Fibroblast of pulmonary artery (primary cell): ENCODE measurements around the gene FILIP1L.
"Not testable (repeated sequence)": the region's sequence is repeated elsewhere in the genome, so short reads cannot be mapped to it uniquely, and the experiment has no call there.

Experiments
- DNase-seq: peaks from one replicate; pipeline ENCODE4 v3.0.0-alpha.2; 2010; ENCODE audit warnings: low read depth
- H3K4me3 ChIP-seq: replicated peaks from 2 replicates; pipeline ENCODE4 v1.5.1; 2011; ENCODE audit warnings: low read depth, mild to moderate bottlenecking, control low read depth, low read length, moderate library complexity
- CTCF ChIP-seq: IDR thresholded peaks from 2 replicates; pipeline ENCODE4 v1.5.1; 2011; ENCODE audit warnings: mild to moderate bottlenecking, control low read depth, low read length, inconsistent platforms; ENCODE audit errors: missing control alignments

Gene FILIP1L

GRCh38 chr3:99845331-99845730, 269.0 kb downstream of the FILIP1L start:
- no peak for TF ChIP-seq CTCF
- no peak for DNase-seq
- H3K4me3 ChIP-seq, result no peak overlapping the region

GRCh38 chr3:99843590-99844258, 270.6 kb downstream of the FILIP1L start:
- TF ChIP-seq CTCF, result no peak
- no peak for DNase-seq
- no peak overlapping the region for H3K4me3 ChIP-seq

- peak; percentile 78 for DNase-seq
- TF ChIP-seq CTCF, result peak; percentile 71
- H3K4me3 ChIP-seq, result no peak overlapping the region
Observed at GRCh38 chr3:99842826-99843589, 271.3 kb downstream of the FILIP1L start.

- H3K4me3 ChIP-seq, DNase-seq: not testable (repeated sequence)
Observed at GRCh38 chr3:99841949-99842348, 272.4 kb downstream of the FILIP1L start.

- no peak for DNase-seq
- H3K4me3 ChIP-seq, result no peak overlapping the region
- TF ChIP-seq CTCF, result no peak
Observed at GRCh38 chr3:99839613-99840012, 274.7 kb downstream of the FILIP1L start.

- DNase-seq, result no peak
- no peak overlapping the region for H3K4me3 ChIP-seq
- no peak for TF ChIP-seq CTCF
Observed at GRCh38 chr3:99838755-99839154, 275.5 kb downstream of the FILIP1L start.

GRCh38 chr3:99837715-99838114, 276.6 kb downstream of the FILIP1L start:
- H3K4me3 ChIP-seq, result no peak overlapping the region
- no peak for DNase-seq
- TF ChIP-seq CTCF, result no peak
